Kidney glomerular epithelial cell (primary cell): ENCODE results near the gene PPP2R5D.
"Not testable (repeated sequence)": the region's sequence is repeated elsewhere in the genome, so short reads cannot be mapped to it uniquely, and the experiment has no call there.

ENCODE experiments used
- DNase-seq: peaks from one replicate; lab custom pipeline; 2025; lab: John Stamatoyannopoulos, UW

Gene PPP2R5D

GRCh38 chr6:43032326-43032725 lies 48.0 kb downstream of the PPP2R5D start:
- DNase-seq: no peak

GRCh38 chr6:43033496-43034189 lies 49.3 kb downstream of the PPP2R5D start:
- no peak for DNase-seq

DNA sequence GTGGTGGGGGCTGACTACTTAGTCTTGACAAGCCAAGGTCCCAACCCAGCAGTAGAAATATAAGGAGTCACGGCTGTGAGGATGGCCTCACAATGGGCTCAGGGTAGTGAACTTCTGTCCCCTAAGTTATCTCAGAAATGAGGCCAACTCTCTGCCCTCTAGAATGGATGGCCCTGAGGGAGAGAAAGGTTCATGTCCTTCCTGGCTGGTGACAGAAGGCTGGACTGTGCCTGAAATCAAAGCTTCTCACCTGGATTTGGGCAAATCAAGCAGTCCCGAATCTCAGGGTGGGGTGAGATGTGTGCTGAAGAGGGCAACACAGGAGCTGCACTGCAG lies 49.8 kb downstream of the PPP2R5D start:
- no peak for DNase-seq

DNA sequence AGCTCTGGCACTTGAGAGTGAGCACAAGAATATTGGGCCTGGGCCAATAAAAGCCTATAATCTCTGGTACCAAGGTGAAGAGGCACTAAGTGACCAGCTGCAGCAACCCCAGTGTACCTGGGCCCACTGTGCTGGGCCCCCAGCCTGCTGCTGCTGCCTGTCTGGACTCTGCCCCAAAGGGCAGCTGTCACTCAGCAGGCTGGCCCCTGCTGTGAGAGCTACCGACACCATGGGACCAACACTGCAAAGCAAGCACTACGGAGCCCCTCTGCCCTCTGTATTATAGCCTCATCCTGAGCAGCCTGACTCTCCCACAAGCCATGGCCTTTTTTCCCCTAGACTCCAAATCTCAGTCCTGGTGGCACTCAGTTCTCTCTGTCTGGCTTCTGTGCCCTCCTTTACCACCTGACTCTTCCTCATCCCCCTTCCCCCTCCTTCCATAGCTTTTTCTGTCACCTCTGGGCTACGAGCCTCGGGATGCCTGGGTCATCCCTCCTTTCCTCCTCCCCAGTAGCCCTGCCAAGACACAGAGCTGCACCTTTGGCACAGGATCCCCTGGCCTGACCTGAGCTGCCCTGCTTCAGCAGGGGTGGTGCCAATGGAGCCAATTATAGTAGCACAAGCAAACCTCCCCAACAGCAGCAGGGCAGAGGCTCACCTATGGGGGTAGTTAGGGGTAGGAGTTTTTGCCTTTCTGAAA lies 51.3 kb downstream of the PPP2R5D start:
- no peak for DNase-seq

DNA sequence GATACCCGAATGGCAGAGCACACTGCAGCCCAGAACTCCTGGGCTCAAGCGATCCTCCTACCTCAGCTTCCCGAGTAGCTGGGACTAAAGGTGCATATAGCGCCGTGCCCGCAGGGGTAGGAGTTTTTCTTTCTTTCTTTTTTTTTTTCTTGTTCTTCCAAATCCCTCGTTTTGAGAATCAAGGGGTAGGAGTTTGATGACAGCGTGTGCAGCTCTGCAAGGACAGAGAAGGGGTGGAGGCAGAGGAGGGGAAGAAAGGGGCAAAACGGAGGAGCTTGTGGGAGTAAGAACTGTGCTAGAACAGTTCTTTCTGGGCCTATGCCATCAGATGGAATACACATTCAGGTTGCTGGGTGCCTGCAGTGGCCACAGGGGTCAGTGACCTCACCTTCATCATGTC lies 52.3 kb downstream of the PPP2R5D start:
- no peak for DNase-seq

GRCh38 chr6:43037197-43037596 lies 52.8 kb downstream of the PPP2R5D start:
- DNase-seq: no peak

DNA sequence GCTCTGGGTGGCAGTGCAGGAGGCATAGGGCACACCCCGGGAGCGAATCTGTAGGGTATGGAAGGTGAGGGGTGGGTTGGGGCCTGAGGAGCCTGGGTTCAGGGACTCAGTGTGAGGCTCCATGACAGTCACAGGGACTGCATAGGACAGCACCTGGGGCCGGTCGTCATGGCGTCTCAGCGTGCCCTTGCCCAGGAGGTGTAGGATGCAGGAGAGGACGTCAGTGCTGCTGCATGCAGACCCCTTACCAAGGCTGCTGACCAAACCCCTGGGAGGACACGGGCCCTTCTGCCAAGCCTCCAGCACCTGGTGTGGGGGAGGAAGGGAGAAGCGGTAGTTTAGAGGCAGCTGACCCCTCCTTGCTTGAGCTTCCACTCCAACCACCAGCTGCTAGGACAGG lies 53.3 kb downstream of the PPP2R5D start:
- no peak for DNase-seq

DNA sequence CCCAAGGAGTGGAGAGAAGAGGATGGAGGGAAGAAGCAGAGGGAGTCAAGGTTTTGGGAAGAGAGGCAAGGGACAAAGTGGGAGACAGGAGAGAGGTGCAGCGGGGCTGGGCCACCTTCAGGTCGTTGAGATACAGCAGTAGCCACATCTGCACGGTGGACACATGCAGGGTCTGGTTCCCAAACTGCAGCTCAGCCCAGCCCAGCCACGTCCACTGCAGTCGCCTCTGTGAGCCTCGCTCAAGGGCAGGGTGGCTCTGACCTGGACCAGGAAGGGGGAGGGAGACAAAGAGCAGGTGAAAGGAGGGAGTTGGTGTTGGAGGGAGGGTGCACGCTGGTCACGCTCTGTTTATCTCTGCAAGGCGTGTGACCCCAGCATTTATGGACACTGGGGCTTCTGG lies 54.4 kb downstream of the PPP2R5D start:
- DNase-seq: no peak

GRCh38 chr6:43040542-43041257 lies 56.3 kb downstream of the PPP2R5D start:
- DNase-seq: no peak

DNA sequence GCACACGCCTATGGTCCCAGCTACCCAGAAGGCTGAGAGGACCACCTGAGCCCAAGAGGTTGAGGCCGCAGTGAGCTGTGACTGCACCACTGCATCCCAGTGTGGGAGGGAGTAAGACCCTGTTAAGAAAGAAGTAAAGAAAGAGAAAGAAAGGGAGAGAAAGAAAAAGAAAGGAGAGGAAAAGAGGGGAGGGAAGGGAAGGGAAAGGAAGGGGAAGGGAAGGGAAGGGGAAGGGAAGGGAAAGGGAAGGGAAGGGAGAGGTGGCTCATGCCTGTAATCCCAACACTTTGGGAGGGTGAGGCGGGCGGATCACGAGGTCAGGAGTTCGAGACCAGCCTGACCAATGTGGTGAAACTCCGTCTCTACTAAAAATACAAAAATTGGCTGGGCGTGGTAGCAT lies 57.1 kb downstream of the PPP2R5D start:
- DNase-seq: not testable (repeated sequence)

GRCh38 chr6:43043310-43043709 lies 58.9 kb downstream of the PPP2R5D start:
- no peak for DNase-seq

- no peak for DNase-seq
Observed at GRCh38 chr6:43045371-43045930, 61.1 kb downstream of the PPP2R5D start.

GRCh38 chr6:43047998-43048397 lies 63.6 kb downstream of the PPP2R5D start:
- no peak for DNase-seq

GRCh38 chr6:43050981-43051380 lies 66.6 kb downstream of the PPP2R5D start:
- DNase-seq: no peak

DNA sequence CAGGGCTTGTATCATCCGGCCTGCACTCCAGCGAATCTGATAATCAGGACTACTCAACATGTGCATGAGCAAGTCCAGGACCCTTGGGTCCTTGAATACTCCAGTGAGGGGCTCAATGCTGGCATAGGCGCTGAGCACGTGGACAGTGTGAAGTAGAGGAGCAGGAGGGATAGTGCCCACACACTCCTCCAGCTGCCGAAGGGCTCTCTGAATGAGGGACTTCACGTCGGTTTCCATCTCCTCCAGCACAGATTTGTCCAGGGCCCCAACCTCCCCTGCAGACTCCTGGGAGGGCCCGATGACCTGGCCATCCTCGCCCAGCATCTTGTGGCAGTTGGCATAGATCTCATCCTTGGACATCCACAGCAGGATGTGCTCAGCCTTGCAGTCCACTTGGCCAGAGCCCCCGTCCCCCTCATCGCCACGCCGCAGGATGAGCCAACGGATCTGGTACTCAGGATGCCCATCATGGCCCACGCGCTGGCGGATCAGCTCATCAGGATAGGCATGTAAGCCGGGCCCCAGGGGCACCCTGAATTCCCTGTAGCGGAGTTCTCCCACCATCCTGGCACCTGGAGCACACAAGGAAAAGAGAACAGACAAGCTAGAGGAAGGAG lies 68.0 kb downstream of the PPP2R5D start:
- no peak for DNase-seq

- DNase-seq: peak; percentile 23
Observed at GRCh38 chr6:43052842-43053544, 68.6 kb downstream of the PPP2R5D start.

- DNase-seq: peak; percentile 96
Observed at GRCh38 chr6:43053545-43054205, 69.3 kb downstream of the PPP2R5D start, which contains the start of gene CUL7. Gene CUL7, minus strand, starts transcription at chr6:43053851. Its CDS starts 1,063 bp downstream, at chr6:43052788.

DNA sequence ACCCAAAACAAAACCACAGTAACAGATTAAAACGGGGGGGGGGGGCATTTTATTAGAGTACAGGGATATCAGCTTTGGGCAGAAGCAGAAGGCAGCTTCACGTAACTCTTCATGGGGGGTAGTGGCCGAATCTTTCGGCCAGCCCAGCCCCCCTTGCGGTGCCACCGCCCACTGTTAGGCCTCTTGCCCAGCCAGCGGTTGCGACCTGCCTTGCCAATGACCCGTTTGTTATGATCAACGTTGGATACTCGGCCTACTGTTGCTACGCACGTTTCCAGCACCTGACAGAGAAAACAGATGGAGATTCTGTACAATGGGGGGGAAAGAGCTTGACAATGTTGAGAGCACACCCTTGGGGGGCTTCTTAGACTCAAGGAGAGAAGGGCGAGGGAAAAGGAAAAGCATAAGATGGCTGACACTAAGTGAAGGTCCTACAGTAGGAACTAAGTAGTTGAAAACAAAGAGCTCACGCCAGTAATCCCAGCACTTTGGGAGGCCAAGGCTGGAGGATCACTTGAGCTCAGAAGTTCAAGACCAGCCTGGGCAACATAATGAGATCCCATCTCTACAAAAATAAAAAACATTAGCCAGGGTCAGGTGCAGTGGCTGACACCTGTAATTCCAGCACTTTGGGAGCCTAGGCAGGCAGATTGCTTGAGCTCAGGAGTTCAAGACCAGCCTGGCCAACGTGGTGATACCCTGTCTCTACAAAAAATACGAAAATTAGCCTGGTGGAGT lies 70.0 kb downstream of the PPP2R5D start:
- DNase-seq: no peak

- no peak for DNase-seq
Observed at GRCh38 chr6:43055966-43056365, 71.6 kb downstream of the PPP2R5D start.

DNA sequence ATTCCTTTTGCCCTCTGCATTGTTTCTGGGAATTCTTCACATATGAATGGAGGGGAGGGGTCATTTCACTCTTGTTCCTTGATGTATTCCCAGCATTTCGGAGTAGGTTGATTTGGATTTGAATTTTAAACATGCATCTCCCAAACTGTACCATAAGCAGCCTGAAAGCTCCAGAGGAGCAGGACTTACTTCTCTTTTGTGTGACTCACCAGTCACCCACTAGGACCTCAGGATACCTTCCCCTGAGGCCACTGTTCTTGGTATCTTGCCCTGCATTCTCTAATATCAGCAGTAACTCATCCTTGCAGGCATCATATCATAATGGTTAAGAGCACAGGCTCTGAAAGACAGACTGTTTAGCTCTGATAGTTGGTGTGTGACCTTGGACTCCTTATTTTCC lies 74.2 kb downstream of the PPP2R5D start:
- DNase-seq: no peak
